ENCODE measurements around the gene SCN1A. TPM values are rescaled to one million over a fixed set of nuclear protein-coding genes. Genes with fewer than 3 reads are reported as not detected.
A peak's percentile ranks its signal among the peaks of the same experiment; 100 is the strongest.

The SCN1A gene
- total and polyA plus RNA-seq, 2 of the 8 experiments (the other 6 are each of a cell fraction or from before 2014, with no cell fraction given) = 0.18 to 1.9 TPM

GRCh38 chr2:166013878-166014277 lies 113.9 kb downstream of the SCN1A start:
- FAIRE-seq (no peak), DNase-seq (ENCODE audit: low read depth in 1 of 2, low spot score in 2 of 2) (no peak)
- ChIA-PET CTCF (ENCODE audit: partially characterized antibody) (interaction anchor here (1.0 to 1.1 kb wide), 2 partner anchors 10 kb away, joined by 3 to 4 read pairs; no protein-coding TSS in a partner anchor), POLR2A (ENCODE audit: partially characterized antibody) (no interaction called here)
- Histone ChIP-seq H4K20me1 (replicated peaks in 1 of 2; ENCODE audit: control insufficient read depth in 1 of 2, insufficient read depth in 2 of 2, low read length in 2 of 2) (no peaks in the 10 kb centered on the region), H3K23ac (ENCODE audit: insufficient read length) (no peak overlapping the region), H3K27ac (ENCODE audit: low read depth, low read length) (no peak overlapping the region), H3K36me3 (ENCODE audit: control insufficient read depth in 2 of 4, insufficient read depth in 4 of 4, low read length in 3 of 4) (no peaks in the 10 kb centered on the region), H3K23me2 (ENCODE audit: low read depth, low read length) (no peaks in the 10 kb centered on the region), H3K18ac (ENCODE audit: extremely low read depth, low read length) (no peak overlapping the region), H3K4me1 (replicated peaks in 1 of 4; ENCODE audit: control insufficient read depth in 3 of 4, insufficient read depth in 4 of 4, low read length in 3 of 4) (no peaks in the 10 kb centered on the region), H3K79me2 (ENCODE audit: control insufficient read depth in 1 of 2, insufficient read depth in 2 of 2, low read length in 2 of 2) (no peaks in the 10 kb centered on the region), H3K27me3 (replicated peaks in 1 of 4; ENCODE audit: control insufficient read depth in 3 of 4, extremely low read depth in 1 of 4, insufficient read depth in 3 of 4, low read length in 3 of 4) (no peaks in the 10 kb centered on the region), H4K8ac (ENCODE audit: extremely low read depth, insufficient read depth, low read length) (no peak overlapping the region), H2BK5ac (ENCODE audit: low read depth, low read length) (no peak overlapping the region), H2BK20ac (ENCODE audit: low read length) (no peak overlapping the region), H3K4me3 (ENCODE audit: extremely low read depth in 1 of 4, insufficient read depth in 2 of 4, low read depth in 3 of 4, low read length in 4 of 4) (no peak overlapping the region), H2BK120ac (replicated peaks; ENCODE audit: low read depth, low read length) (no peak overlapping the region), H3K14ac (ENCODE audit: insufficient read length) (no peak overlapping the region), H3K9me3 (ENCODE audit: insufficient read depth in 2 of 2, low read depth in 1 of 2, low read length in 1 of 2) (no peaks in the 10 kb centered on the region), H3K9ac (replicated peaks in 1 of 4; ENCODE audit: extremely low read depth in 1 of 4, low read depth in 3 of 4, low read length in 3 of 4) (no peak overlapping the region), H2AFZ (ENCODE audit: low read length) (peak overlapping the region; percentile 21; the same call in 1 of the 2 replicates), H2BK12ac (ENCODE audit: low read depth, low read length) (no peak overlapping the region), H4K91ac (replicated peaks; ENCODE audit: insufficient read length, low read length) (no peak overlapping the region), H3K79me1 (ENCODE audit: low read depth, low read length) (no peaks in the 10 kb centered on the region), H2BK15ac (ENCODE audit: low read length) (no peak overlapping the region), H3K56ac (replicated peaks; ENCODE audit: insufficient read length, low read depth, low read length) (no peak overlapping the region), H3K4me2 (ENCODE audit: insufficient read depth in 1 of 2, low read depth in 2 of 2, low read length in 2 of 2) (no peak overlapping the region), H3K4ac (replicated peaks; ENCODE audit: insufficient read length, low read depth, low read length) (no peak overlapping the region), H4K5ac (ENCODE audit: insufficient read length, low read depth, low read length) (no peak overlapping the region), H2AK5ac (ENCODE audit: low read depth, low read length) (no peak overlapping the region)
- WGBS, 2 experiments (ENCODE audit: extremely low coverage in 1 of 2, insufficient coverage in 1 of 2, insufficient read length in 1 of 2, insufficient replicate concordance in 2 of 2, low coverage in 1 of 2, low lambda C conversion rate in 2 of 2, missing lambda C conversion rate in 1 of 2) = 69% methylated on average over 1 of the region's 1 CpG; no CpG with 5 or more reads in 1 of the 2 experiments
- TF ChIP-seq, protein P1, sequence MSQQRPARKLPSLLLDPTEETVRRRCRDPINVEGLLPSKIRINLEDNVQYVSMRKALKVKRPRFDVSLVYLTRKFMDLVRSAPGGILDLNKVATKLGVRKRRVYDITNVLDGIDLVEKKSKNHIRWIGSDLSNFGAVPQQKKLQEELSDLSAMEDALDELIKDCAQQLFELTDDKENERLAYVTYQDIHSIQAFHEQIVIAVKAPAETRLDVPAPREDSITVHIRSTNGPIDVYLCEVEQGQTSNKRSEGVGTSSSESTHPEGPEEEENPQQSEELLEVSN (IDR thresholded peaks at IDR 0.05) = no peak
- TF ChIP-seq CREB1 (IDR thresholded peaks at IDR 0.05) = no peak
- no peak for TF ChIP-seq HDAC2 (IDR thresholded peaks at IDR 0.05; ENCODE audit: borderline replicate concordance in 1 of 2, low read depth in 2 of 2, low read length in 2 of 2)
- TF ChIP-seq EGR1 (IDR thresholded peaks at IDR 0.05; ENCODE audit: borderline replicate concordance, low read depth, low read length) = no peak
- TF ChIP-seq CBX8 (IDR thresholded peaks at IDR 0.05; ENCODE audit: borderline replicate concordance, low read depth, low read length) = no peak
- no peak for TF ChIP-seq EP300 (IDR thresholded peaks at IDR 0.05; ENCODE audit: borderline replicate concordance in 1 of 2, low read depth in 2 of 2, low read length in 2 of 2)
- no peak for TF ChIP-seq SRF (IDR thresholded peaks at IDR 0.05; ENCODE audit: low read depth, low read length)
